Right lobe of liver (tissue), 4 donors: ENCODE results near the gene FHL1.

Experiments
- CTCF ChIP-seq, 4 donors: fragments of 200-600 bp in 3 of 4; fragments of 450-650 bp in 1 of 4; IDR thresholded peaks; one replicate each; pipeline versions ENCODE4 v1.5.1 to v1.8.0; 2016 to 2022; ENCODE audit warnings: antibody characterized with exemption in 4 of 4, mild to moderate bottlenecking in 2 of 4
- POLR2A ChIP-seq: fragments of 450-650 bp; IDR thresholded peaks from one replicate; pipeline ENCODE4 v1.6.1; 2017; ENCODE audit warnings: antibody characterized with exemption, mild to moderate bottlenecking
- donor health status: DM: no; HTN: no; CAD: no.
- donor health status: DM: no; HTN: no; CAD: no.
- donor health status: DM: no; HTN: yes; CAD: no.

DNA sequence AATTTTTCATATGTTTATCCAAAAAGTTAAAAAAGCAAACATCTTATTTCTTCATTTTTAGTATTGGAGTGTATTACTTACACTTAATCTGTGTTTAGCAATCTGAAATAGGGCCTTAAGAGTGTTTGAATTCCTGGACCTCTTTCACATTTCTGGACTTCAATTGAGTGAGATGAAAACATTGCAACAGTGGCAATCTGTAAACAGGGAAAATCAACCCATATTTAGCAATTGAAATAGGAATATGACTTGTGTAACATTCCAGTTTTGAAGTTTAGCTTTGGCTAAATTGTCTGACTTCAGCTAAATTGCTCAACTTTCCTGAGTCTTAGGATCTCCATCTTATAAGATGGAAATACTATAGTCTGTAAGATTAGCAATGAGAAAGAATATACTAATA is 34.6 kb upstream of the FHL1 start:
- TF ChIP-seq CTCF (IDR thresholded peaks at IDR 0.05) (no peak), POLR2A (no peak)
